Activated T-cell treated with anti-CD3 and anti-CD28 coated beads for 4 hours (primary cell): ENCODE measurements around the gene RNF144A.
"Not testable (repeated sequence)": the region's sequence is repeated elsewhere in the genome, so short reads cannot be mapped to it uniquely, and the experiment has no call there.

Source experiments
- DNase-seq: peaks from one replicate; pipeline ENCODE4 v3.0.0-alpha.2; 2020

RNF144A gene

DNA sequence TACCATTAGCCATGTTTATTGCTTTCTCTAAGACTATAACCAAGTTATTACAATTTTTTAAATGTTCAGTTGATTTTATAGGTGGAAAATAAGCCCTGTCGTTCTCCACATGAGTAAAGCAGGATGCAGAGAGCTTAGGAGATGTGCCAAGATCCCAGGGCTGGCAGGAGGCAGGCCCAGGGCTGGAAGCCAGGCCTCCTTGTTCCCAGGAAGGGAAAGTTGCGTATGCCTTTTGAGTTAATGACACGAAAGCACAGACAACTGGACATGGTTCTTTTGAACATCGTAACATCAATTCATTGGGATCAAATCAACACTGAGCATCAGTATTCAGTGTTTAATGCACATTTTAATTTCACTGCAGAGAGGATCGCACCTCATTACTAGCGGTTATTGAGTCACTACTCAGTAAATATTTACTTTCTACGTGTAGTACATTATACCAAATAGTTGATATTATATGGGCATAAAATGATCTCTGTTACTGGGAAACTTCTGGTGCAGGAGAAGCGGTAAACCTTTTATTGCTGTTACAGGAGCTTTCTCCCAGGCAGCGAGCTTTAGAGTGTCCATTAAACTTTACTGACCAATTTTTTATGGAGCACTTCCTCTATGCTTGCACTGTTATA lies 60.0 kb downstream of the RNF144A start:
- no peak for DNase-seq

GRCh38 chr2:6977786-6978185 lies 60.6 kb downstream of the RNF144A start:
- DNase-seq, result no peak

DNA sequence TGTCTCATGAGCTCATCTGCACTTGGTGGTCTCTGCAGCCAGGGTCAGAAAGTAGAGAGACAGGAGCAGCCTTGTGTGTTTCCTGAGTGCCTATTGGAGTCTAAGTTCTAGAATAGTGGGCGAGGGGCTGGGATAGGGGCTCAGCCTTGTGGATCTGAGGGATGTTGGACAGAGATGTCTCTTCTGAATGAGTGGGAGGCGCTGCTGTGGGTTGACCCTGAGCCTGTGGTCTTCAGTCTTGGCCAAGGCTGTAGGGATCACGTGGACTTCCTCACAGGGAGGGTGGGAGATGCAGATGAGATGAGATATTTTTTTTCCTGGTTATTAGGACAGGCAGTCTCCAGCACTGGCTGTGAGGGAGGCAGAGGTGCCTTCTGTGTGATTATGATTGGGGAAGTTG lies 61.8 kb downstream of the RNF144A start:
- DNase-seq, result no peak

- no peak for DNase-seq
Observed at GRCh38 chr2:6982449-6982848, 65.2 kb downstream of the RNF144A start.

GRCh38 chr2:6982934-6983589 lies 65.8 kb downstream of the RNF144A start:
- DNase-seq, result no peak

DNA sequence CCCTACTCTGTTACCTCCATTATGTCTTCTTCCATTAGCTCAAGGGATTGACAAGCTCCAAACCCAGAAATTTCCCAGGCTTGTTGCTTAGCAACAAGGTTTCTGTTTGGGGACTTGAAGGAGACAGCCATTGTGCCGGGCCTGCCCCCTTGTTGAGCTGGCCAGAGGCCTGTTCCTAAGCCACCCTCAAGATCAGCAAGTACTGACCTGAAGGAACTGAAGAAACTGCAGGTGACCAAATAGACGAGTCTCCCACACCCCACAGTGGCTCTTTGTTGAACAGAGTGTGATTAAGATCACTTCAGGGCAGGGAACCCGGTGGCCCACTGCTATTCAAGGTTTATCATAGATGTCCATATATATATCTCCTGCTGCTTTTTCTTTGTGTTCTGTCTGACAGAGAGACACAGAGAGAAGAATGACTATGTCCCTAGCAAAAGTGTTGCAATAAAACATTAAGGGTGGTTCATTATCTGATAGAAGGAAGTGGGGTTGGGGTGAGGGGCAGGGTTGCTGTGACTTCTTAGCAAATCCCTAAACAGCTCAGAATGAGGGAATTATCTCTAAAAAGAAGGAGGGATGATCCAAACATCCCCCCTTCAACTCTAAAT lies 69.2 kb downstream of the RNF144A start:
- DNase-seq, result no peak

DNA sequence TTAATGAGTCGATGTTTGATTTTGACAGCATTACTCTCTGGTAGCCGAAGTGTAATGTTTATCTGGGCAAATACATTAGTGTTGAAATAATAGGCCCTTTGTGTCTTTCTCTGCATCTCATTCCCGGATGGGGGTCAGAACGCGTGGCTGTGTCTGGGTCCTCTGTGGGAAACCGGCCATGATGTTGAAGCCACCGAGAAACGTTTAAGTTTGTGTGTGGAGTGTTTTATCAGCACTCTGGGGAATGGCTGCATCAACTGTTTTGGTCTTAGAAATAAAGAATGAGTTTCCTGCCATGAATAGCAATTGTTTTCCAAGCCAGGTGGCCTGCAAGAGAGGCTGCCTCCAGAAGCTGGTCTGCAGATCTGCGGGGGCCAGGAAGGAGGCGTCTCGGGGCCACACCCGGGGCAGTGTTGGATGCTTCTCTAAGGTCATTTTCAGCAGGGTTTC lies 69.7 kb downstream of the RNF144A start:
- no peak for DNase-seq

- DNase-seq, result no peak
Observed at GRCh38 chr2:6990871-6991270, 73.7 kb downstream of the RNF144A start.

GRCh38 chr2:6992794-6993228 lies 75.6 kb downstream of the RNF144A start:
- no peak for DNase-seq

DNA sequence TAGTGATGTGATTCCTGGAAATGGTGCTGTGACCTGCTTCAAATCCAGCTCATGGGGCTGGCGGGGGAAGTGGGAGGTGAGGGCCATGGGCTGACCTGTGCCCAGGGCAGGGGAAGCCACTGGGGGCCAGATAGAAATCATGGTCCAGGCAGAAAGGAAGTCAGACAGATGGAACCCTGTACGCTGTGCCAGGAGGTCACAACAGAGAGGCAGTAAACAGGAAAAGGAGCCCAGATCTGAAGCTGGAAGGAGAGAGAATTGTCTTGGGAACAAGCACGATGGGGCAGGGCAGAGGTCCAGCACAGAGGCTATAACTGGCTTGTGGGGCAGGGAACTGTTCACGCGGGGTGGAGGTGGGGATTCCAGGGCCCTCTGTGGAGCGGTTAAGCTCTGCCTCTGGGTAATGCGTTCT lies 76.0 kb downstream of the RNF144A start:
- DNase-seq, result no peak

GRCh38 chr2:6993936-6994335 lies 76.7 kb downstream of the RNF144A start:
- no peak for DNase-seq

GRCh38 chr2:6994536-6995128 lies 77.4 kb downstream of the RNF144A start:
- DNase-seq, result no peak

GRCh38 chr2:6995391-6996097 lies 78.3 kb downstream of the RNF144A start:
- DNase-seq, result no peak

DNA sequence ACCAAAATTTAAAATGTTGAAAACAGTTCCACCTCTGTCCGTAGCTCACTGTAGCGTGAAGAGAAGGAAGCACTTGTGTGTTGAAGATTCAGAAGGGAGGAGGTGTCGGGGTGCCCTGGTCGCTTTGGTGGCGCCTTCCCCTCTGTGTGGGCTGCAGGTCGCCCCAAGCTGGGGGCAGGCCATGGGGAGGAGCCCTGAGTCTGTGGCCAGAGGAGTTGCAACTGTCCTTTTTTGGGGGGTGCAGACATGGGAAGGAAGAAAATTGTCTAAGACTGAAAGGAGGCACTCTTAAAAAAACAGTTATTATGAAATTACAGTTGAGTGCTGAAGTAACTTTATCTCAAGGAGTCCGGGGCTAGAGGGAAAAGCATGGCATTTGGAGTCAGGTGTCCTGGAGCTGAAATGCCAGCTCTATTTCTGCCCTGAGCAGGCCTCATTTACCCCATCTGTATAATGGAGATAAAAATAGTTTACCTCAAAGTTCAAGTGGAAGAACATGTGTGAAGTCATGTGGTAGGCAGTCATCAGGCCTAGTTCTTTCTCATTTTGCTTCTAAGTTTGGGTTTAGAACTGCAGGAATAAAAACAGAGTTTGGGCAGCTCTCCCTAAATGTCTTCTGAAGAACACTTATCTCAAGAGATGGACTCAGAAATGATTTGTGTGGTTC lies 82.1 kb downstream of the RNF144A start:
- DNase-seq, result no peak

DNA sequence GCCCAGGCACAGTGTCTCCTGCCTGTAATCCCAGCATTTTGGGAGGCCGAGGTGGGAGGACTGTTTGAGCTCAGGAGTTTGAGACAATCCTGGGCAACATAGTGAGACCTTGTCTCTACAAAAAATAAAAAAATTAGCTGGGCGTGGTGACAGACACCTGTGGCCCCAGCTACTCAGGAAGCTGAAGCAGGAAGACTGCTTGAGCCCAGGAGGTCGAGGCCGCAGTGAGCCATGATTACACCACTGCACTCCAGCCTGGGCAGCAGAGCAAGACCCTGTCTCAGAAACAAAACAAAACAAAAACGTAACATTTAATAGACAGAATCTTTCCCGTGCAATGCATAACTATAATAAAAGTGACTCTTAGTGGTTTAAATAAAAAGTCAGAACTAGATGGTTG lies 84.2 kb downstream of the RNF144A start:
- DNase-seq, result not testable (repeated sequence)

DNA sequence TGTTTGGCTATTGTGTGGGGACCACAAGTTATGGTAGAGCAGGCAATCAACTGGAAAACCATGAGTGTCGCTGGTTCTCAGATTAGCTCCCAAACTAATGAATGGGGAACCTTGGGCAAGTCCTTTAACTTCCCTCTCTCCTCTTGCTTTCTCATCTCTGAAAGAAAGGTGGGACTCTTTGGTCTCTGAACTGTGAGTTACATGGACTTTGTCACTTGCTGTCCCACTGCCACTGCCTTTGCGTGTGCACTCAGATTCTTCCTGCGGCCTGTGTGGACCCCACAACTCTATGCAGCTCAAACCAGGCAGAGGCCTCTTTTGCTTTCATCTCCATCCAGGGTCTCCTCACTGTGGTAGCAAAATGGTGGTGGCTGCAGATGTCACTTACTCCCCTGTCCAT lies 86.7 kb downstream of the RNF144A start:
- DNase-seq, result no peak

DNA sequence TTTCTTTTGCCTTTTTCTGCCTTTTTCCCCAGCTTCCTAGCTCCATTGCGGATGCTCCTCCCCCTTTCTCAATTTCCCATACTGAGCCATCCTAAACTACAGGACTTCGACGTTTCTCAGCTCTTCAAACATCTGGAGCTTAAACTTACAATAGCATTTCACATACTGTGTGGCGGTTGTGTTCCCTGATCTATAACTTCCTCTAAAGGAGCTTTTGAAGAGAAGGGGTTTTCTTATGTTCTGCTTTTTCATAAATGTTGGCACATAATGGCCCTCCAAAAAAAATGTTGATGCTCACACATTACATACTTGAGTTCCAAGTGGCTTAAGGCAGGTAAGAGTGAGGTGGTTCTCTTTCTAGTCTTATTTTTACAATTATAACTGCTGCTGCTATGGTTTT lies 87.4 kb downstream of the RNF144A start:
- no peak for DNase-seq

- DNase-seq, result no peak
Observed at GRCh38 chr2:7007488-7007845, 90.3 kb downstream of the RNF144A start.

GRCh38 chr2:7007846-7008741 lies 90.9 kb downstream of the RNF144A start:
- no peak for DNase-seq

DNA sequence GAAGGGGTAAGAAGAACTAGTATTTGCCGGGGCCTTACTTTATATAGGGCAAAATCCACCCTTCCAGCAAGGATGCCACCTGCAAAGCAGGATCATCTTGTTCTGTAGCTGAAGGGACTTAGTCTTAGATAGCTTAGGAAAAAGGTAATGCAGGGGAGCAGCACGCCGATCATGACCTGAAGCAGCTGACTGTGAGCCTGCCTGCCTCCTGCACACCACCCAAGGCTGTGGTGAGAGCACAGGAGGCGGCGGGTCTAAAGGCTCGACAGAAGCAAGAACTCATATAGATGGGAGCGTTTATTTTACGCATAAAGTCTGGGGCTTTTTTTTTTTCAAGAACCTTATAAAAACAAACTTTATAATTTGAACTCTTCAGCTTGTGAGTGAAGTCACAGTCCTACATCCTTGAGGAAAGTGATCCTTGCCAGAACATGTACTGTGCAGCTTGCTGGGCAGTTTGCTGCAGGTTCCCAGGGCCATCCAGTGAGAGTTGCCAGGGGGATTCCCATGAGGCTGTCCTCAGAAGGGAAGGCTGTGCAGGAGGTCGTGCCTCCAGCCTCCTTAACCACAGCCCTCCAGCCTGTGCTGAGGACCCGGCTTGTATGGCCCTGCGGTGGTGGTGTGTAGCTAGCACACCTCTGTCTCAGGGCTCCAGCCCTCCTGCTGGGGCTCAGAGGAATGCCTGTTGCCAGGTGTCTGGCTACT lies 92.1 kb downstream of the RNF144A start:
- no peak for DNase-seq
